Measurements from ENCODE around the gene MTG2.

- no peak for TF ChIP-seq CTCF (IDR thresholded peaks at IDR 0.05)
- TF ChIP-seq POLR2A (IDR thresholded peaks at IDR 0.05), result no peak
These were observed 25.3 kb upstream of the MTG2 start for GRCh38 chr20:62157387-62158087.

Measured in ovary (tissue), 3 donors.